GM04503 (cell line): ENCODE data around the gene ATL1.
"Not testable (repeated sequence)": the region's sequence is repeated elsewhere in the genome, so short reads cannot be mapped to it uniquely, and the experiment has no call there.

ENCODE experiments used
- DNase-seq: peaks from one replicate; pipeline ENCODE4 v3.0.0-alpha.2; 2012; ENCODE audit warnings: low read depth

The ATL1 gene

GRCh38 chr14:50658203-50658602 lies 98.3 kb downstream of the ATL1 start:
- no peak for DNase-seq

GRCh38 chr14:50659327-50659974 lies 99.5 kb downstream of the ATL1 start:
- DNase-seq = no peak

- not testable (repeated sequence) for DNase-seq
Observed at GRCh38 chr14:50664579-50664978, 104.6 kb downstream of the ATL1 start.

- not testable (repeated sequence) for DNase-seq
Observed at GRCh38 chr14:50665300-50665699, 105.4 kb downstream of the ATL1 start.

- no peak for DNase-seq
Observed at GRCh38 chr14:50666772-50667683, 107.1 kb downstream of the ATL1 start.

GRCh38 chr14:50667684-50667995 lies 107.7 kb downstream of the ATL1 start:
- DNase-seq = no peak

GRCh38 chr14:50667996-50668825 lies 108.3 kb downstream of the ATL1 start, which contains the start of gene SAV1:
SAV1 (minus strand) TSS chr14:50668306; CDS start chr14:50667967, 339 bp downstream.
- DNase-seq = peak; percentile 53

GRCh38 chr14:50668826-50669143 lies 108.8 kb downstream of the ATL1 start:
- no peak for DNase-seq

GRCh38 chr14:50669441-50669986 lies 109.6 kb downstream of the ATL1 start:
- no peak for DNase-seq

- DNase-seq = no peak
Observed at GRCh38 chr14:50670196-50670865, 110.4 kb downstream of the ATL1 start.

GRCh38 chr14:50670866-50671256 lies 110.9 kb downstream of the ATL1 start:
- DNase-seq = no peak

GRCh38 chr14:50675597-50675996 lies 115.7 kb downstream of the ATL1 start:
- peak; percentile 27 for DNase-seq

GRCh38 chr14:50676814-50677516 lies 117.0 kb downstream of the ATL1 start:
- no peak for DNase-seq

- DNase-seq = peak; percentile 42
Observed at GRCh38 chr14:50677527-50678063, 117.7 kb downstream of the ATL1 start.

GRCh38 chr14:50678163-50678562 lies 118.2 kb downstream of the ATL1 start:
- DNase-seq = no peak

- no peak for DNase-seq
Observed at GRCh38 chr14:50679674-50680073, 119.7 kb downstream of the ATL1 start.
